ENCODE data around the gene LONRF2. TPM values are rescaled to one million over a fixed set of nuclear protein-coding genes. Genes with fewer than 3 reads are reported as not detected.
"Not testable (repeated sequence)": the region's sequence is repeated elsewhere in the genome, so short reads cannot be mapped to it uniquely, and the experiment has no call there.

The LONRF2 gene
- 0.68 and 0.84 TPM in 2 replicates for total RNA-seq (2014; rRNA removed; shearing (Covaris generic))

DNA sequence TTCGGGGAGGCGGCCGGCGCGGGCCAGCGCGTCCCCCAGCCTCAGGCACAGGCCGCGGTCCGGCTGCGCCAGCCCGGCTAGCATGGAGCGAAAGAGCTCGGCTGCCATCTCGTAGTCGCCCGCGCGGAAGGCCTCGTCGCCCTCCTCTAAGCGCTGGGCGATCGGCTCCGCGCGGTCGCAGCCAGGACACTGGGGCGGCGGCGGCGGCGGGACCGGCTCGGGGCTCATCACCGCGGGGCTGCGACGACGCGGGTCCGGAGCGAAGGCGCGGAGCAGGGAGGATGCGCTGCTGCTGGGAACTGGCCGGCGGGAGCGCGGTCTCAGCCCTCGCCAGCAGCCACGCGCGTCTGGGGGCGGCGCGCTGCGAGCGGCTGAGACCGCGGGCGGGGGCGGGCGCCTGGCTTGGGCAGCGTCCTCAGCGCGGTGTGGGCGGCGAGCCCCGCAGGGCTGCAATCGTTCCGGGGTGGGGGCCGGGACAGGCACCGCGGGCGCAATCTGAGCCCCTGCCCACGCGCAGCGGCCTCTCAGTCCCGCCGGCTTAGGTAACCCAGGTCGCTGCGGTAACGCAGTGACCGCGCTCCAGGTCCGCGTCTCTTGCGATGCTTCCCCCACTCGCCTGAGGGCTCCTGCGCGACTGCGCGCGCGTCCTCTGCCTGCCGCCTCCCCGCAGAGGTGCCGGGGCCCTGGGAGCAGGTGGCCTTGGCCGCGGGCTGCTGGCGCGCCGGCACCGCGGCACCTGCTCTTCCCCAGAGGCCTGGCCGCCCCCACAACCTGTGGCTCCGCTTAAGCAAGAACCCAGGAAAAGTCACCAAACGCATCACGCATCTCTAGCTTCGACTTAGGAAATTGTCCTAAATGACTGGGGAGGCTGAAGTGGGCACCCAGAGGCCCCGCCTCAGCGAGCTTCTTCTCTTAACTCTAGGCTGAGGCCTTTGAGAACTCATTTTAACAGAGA, at the start of gene LONRF2:
Gene LONRF2 (minus strand): TSS at position 636 of the 955 bp plus-strand sequence. CDS start 408 bp downstream, at position 228.
- peak; percentile 8 for DNase-seq (ENCODE audit: low read depth)

DNA sequence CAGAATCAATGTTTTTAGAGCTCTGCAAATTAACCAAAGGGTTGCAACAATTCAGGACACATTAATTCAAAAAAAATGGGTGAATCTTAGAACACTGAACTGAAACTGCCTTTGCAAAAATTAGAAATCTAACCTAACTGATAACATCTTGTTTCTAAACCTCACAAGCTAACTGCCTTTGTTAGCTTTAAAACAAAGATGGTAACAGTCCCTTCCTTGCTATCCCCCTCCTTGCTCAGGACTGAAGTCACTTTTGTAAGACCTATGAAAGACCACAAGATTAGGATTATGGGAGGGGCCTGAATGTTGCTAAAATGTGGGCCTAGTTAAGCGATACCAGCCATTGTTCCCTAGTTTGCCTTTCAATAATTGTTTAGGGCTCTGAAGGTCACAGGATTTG, 44.9 kb upstream of the LONRF2 start:
- no peak for DNase-seq (ENCODE audit: low read depth)

DNA sequence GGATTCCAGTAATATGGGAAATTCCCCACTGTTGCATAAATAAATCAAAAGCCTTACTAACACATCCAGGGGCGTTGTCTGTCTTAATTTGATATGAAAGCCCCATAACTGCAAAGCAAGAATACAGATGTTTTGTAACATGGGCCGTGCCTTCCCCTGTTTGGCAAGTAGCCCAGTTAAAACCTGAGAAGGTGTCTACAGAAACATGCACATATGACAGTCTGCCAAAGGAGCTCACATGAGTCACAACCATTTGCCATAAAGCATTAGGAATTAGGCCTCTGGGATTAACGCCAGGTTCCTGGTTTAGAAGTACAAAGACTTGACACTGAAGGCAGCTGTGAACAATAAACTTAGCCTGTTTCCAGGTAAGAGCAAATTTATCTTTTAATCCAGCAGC, 43.1 kb upstream of the LONRF2 start:
- DNase-seq (ENCODE audit: low read depth): peak; percentile 95

DNA sequence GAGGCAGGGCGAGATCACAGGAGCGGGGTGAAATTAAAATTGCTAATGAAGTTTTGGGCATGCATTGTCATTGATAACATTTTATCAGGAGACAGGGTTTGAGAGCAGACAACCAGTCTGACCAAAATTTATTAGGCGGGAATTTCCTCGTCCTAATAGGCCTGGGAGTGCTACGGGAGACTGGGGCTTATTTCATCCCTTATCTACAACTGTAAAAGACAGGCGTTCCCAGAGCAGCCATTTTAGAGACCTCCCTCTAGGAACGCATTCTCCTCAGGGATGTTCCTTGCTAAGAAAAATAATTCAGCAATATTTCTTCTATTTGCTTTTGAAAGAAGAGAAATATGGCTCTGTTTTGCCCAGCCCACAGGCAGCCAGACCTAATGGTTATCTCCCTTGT, 40.0 kb upstream of the LONRF2 start:
- not testable (repeated sequence) for DNase-seq (ENCODE audit: low read depth)

DNA sequence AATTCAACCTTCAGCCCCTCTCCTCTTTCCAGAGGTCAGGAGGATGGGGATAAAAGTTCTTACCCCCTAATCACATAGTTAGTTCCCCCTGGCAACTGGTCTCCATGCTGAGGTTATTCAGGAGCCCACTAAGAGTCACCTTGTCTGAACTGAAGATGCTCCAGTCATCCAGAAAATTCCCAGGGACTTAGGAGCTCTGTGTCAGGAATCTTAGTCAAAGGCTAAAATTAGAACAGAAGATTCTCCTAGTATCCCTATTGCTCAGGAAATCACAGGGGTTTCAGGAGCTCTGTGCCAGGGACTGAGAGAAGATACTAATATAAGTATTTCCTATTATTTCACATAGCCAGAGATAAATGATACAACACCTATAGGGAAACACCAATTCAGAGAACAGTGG, 37.3 kb upstream of the LONRF2 start:
- DNase-seq (ENCODE audit: low read depth): no peak

DNA sequence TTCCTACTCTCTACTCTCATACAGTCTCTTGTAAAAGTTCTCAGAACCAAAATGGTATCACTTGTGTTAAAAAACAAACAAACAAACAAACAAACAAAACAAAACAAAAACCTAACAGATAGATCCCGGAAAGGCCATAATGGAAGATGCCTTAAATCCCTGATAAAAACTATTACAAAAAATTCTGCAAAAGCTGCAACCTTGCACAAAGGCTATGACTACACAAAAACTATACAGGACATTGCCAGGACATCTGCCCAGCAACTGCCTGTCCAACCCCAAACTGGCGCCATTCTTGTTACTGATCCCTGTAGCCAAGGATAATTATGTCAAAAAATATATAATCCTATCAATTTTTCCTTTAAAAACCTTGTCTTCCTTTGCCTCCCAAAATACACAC, 36.3 kb upstream of the LONRF2 start:
- DNase-seq (ENCODE audit: low read depth): no peak

DNA sequence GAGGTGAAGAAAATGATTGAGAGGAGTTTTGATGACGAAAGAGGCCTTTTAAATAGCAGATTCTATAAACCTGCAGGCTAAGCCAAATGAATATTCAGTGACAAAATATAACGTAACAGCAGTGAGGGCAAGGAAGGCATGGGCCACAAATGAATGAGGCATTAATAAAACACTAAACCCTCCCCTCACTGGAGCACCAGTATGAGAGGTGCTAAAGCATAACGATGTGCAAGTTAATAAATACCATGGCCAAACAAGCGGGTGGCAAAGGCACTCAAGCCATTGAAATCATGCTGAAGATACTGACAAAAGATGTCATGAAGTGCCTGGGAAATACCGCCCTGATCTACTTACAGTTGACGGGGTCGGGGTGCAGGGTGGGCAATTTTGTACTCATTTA, 30.2 kb upstream of the LONRF2 start:
- no peak for DNase-seq (ENCODE audit: low read depth)

DNA sequence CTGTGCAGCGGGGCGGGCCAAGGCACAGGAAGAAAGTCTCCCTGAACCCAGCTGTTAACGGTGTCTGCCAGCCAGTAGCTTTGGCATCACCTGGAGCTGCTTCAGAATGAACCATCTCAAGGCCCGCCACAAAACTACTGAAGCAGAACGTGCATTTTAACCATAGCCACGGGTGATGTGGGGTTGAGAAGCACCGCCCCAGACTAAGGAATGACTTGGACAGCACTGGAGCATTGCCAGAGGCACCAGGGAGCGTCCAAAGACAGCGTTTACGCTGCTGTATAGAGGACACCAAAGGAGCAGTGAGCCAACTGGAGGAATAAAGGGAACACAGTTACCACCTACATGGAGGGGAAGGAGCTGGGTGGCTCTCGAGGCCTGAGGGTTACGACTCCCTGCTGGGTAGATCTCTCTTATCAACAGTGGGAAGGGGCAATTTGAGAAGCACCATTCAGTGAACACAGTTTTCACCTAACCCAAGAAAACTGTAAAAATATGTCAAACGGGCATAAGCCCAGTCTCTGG, 28.4 kb upstream of the LONRF2 start:
- peak; percentile 50 for DNase-seq (ENCODE audit: low read depth)

DNA sequence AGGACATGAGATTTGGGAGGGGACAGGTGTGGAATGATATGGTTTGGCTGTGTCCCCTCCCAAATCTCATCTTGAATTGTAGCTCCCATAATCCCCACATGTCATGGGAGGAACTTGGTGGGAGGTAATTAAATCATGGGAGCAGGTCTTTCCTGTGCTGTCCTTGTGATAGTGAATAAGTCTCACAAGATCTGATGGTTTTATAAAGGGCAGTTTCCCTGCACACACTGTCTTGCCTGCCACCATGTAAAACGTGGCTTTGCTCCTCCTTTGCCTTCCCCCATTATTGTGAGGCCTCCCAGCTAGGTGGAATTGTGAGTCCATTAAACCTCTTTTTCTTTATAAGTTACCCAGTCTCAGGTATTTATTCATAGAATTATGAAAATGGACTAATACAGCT, 22.8 kb upstream of the LONRF2 start:
- DNase-seq (ENCODE audit: low read depth): not testable (repeated sequence)

DNA sequence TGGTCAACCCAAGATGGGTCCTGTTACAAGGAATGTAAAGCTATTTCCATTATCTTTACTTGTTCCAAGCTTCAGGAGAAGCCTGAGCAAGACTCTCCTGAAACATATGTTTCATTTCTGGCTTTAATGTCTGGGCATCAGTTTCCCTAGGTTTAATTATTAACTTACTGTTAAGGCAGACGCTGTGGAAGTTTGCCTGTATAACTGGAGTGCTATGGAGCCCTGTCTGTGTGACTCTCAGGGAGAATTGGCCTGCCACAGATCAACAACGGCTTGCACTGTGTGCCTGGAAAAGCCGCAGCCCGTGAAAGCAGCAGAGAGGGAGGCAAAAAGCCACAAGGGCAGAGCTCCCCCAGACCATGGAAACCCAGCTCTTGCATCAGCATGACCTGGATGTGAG, 22.1 kb upstream of the LONRF2 start:
- DNase-seq (ENCODE audit: low read depth): no peak

DNA sequence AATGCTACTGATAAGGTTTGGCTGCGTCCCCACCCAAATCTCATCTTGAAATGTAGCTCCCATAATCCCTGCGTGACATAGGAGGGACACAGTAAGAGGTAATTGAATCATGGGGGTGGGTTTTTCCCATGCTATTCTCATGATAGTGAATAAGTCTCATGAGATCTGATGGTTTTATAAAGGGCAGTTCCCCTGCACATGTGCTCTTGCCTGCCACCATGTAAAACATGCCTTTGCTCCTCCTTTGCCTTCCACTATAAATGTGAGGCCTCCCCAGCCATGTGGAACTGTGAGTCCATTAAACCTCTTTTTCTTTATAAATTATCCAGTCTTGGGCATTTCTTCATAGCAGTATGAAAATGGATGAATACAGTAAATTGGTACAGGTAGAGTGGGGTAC, 20.2 kb upstream of the LONRF2 start:
- not testable (repeated sequence) for DNase-seq (ENCODE audit: low read depth)

DNA sequence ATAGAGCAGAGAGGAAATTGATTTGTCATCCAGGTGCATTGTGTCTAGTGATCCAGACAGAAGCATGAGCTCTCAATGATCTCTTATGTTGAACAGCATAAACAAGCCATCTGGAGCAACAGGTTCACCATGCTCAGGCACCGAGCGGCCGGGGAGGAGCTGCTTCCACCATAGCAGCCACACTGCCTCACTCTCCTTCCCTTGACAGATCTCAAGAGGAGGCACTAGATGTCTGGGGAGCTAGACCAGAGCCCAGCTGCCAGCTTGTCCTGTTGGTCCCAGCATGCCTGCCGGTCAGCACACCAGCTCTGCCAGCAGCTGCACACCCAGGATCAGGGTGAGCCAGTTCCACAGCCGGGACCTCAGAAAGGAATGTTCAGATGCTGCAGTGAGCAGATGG, 17.5 kb upstream of the LONRF2 start:
- DNase-seq (ENCODE audit: low read depth): no peak

DNA sequence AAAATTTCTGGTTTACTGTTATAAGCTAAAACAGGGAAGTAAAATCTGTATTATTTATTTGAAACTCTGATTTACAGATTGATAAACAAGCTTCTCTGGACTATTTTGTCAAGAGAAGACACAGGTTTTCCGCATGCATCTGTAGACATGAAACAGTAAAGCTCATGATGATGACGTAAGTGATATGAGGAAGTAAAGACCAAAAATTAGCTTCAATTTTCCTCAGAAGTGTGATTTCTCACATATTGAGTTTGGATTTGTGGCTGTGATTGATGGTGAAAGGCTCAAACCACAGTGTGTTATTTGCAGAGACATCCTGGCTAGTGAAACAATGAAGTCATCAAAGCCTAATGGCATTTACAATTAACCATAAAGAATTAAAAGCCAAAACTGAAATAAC, 12.6 kb upstream of the LONRF2 start:
- DNase-seq (ENCODE audit: low read depth): no peak

DNA sequence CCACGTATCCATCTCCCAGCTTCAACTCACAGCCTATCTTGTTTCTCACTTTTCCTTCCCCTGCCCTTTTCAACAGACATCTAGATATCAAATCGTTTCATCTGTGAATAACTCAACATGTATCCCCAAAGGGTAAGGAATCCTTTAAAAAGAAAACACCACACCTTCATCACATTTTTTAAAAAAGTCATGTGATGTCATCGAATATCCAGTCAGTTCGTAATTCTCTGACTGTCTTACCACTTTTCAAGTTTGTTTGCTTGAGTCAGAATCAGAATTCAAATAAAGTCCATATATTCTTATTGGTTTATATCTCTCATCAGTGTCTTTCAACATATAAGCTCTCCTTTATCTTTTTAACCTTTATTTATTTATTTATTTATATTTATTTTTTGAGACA, 5.4 kb upstream of the LONRF2 start:
- no peak for DNase-seq (ENCODE audit: low read depth)

DNA sequence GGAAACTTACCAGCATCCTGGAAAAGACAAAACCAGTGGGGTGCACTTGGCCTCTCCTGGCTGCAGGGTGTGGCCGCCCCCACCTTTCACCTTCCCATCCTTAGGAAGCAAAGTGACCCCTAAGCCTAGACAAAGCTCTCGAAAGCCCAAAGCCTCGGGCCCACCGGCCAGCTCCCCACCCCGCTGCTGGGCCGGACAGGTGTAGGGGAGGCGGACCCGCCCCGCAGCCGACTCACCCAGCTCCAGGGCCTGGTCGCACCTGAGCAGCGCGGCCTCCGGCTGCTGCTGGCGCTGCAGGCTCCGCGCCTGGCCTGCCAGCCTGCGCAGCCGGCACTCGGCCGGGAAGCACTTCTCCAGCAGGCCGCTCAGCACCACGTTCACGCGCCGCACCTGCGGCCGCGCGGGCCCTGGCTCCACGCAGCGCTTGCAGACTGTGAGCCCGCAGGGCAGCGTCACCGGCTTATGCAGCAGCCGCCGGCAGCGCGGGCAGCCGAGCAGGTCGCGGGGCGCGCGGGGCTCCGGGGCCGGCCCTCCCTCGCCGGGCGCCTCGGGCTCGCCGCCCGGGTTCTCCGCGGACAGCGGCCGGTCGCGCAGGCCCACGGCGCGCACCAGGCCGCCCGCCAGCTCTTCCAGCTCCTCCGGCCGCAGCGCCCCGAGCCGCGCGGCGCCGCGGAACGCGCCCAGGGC, 979 bp downstream of the LONRF2 start:
- peak; percentile 14 for DNase-seq (ENCODE audit: low read depth)

DNA sequence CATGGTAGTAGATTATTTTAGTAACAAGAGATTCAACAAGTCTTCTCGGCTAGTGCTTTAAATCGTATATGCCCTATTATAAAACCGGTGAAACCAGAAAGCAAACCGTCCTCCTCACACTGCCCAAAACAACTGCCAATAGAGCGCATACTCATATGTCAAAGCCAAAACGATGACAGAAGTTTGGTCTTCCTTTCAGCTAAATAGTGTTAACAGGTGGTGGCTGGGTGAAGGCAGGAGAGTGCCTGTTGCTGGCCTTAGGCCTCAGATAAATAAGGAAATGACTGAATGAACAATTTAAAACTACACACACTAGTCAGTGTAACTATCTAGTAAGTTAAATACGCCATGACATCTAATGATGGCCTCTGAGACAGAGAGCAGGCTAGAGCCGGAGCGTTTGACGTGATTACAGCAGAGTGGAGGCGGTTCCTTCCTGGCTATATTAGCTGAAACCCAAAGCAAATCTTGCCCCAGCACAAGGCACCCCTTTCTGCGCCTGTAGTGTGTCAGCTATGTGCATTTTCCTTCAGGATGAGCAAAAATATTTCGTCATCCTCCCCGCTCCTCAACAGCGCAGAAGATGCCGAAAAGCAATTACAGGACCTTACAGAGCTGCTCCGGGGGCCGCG, 1.6 kb downstream of the LONRF2 start:
- no peak for DNase-seq (ENCODE audit: low read depth)

DNA sequence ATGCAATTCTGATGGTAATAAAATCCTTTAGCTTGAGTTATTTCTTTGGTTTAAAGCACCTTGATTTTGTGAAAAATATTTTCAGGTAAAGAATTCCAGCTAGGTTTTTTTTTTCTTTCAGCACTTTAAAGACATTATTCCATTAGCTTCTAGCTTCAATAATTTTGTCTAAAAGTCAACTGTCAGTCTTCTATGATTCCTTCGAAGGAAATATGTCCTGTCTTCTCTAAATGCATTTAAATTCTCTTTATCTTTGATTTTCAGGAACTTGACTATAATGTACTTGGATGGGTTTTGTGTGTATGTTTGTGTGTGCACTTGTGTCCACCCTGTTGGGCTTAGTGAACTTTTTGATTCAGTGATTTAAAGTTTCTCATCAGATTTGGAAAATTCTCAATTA, 4.7 kb downstream of the LONRF2 start:
- no peak for DNase-seq (ENCODE audit: low read depth)

DNA sequence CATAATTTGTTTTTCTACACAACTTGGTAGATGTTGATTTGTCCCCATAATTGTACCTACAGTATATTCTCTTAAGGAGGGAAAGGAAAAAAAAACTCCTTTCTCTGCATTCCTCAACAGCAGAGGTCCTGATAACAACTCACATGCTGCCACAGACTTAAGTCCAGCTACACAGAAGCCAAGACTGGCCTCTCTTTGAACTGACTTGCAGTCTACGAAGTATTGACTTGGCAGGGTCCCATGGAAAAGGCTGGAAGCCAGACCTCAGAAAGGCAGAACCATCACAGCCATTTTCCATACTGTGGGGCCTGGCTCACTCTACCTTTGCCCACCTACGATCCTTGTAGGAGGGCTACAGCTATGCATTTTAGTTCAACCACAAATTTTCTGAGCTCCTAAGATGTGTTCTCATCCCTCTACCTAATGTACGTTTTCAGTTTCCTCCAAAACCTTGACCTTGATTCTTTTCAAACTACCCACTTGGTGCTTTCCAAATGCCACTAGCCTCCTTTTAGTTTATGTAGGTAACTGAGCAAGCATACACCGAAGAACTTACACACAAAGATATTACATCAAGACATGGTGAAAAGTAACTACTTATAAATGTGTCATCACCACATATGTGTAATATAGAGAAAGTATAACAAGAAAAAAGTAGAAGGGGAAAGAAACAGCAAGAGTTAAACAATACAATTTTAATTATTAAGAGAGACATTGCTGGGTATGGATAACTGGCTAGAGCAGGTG, 12.2 kb downstream of the LONRF2 start:
- no peak for DNase-seq (ENCODE audit: low read depth)

DNA sequence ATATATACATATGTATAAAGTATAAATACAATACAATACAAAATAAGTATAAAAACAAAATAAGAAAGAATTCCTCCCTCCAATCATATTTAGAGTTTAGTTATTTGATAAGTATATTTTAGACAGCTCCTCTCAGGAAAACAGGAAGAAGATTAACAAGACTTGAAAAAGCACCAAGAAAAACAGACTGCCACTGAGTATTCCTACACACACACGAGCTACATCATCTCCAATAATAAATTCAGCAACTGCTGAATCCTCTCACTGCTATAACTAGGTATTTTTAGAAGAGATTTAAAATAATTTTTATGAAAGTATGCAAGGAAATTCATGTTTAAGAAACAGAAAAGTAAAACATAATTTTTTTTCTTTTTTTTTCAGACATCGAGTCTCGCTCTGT, 13.0 kb downstream of the LONRF2 start:
- no peak for DNase-seq (ENCODE audit: low read depth)

DNA sequence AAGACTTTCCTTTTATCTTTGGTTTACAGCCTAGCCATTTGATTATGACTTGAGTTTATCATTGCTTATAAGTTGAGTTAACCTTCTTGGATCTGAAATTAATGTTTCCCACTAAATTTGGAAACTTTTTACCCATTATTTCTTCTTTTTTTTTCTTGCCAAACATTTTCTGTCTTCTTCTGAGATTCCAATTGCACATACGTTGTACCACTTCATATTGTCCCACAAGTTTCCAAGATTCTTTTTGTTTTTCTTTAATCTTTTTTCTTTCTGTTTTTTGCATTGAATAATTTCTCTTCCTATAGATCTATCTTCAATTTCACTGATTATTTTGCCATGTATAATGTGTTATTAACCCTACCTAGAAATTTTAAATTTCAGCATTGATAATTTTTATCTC, 18.6 kb downstream of the LONRF2 start:
- DNase-seq (ENCODE audit: low read depth): no peak

DNA sequence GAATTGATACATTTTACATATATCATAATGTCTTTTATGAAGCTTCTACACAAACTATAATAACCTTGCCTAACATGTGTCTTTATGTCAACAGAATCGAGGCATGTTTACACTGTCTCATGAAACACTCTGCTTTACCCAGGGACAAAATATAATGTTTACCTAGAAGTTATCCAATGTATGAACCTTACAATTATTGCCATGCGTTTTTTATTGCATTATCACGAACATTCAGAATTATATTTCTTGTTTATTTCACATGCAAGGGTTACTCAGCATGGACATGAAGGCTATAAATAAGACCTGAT, 19.8 kb downstream of the LONRF2 start:
- DNase-seq (ENCODE audit: low read depth): no peak
